SHP77 (cell line): Measurements from ENCODE around the gene GNB1L.

Source experiments
- DNase-seq, 2 experiments: peaks; one replicate each; lab custom pipeline; 2025; lab: John Stamatoyannopoulos, UW

Gene GNB1L

GRCh38 chr22:19775496-19776325, 79.0 kb downstream of the GNB1L start:
- DNase-seq: no peak

DNA sequence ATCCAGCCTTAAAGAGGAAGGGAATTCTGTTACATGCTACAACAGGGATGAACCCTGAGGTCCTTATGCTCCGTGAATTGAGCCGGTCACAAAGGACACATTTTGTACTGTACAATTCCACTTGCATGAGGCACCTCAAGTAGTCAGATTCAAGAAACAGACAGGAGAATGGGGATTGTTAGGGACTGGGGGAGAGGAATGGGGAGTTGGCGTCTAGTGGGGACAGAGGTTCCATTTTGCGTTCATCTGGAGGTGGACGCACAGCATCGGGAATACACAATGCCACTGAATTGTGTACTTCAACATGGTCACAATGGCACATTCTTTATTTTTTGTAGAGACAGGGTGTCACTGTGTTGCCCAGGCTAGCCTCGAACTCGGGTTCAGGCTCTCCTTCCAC, 80.0 kb downstream of the GNB1L start:
- DNase-seq: no peak

- no peak for DNase-seq
Observed at GRCh38 chr22:19773470-19774040, 81.1 kb downstream of the GNB1L start.

GRCh38 chr22:19772673-19773469, 81.8 kb downstream of the GNB1L start:
- no peak for DNase-seq

- no peak for DNase-seq
Observed at GRCh38 chr22:19772422-19772672, 82.3 kb downstream of the GNB1L start.

GRCh38 chr22:19770349-19771220, 84.1 kb downstream of the GNB1L start:
- no peak for DNase-seq

DNA sequence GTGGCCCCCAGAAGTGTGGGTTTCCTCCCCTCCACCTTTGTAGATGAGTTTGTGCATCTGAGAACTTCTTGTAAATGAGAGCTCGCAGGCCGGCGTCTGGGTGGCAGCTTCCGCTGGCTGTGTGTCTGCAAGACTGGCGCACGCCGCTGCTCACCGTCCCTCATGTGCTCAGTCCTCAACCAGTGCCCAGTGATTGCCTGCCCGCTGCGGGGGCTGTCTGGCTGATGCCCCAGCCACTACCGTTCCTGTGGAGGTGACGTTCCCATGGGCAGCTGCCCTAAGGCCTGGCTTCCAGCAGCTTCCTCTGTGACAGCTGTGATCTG, 85.3 kb downstream of the GNB1L start:
- no peak for DNase-seq

DNA sequence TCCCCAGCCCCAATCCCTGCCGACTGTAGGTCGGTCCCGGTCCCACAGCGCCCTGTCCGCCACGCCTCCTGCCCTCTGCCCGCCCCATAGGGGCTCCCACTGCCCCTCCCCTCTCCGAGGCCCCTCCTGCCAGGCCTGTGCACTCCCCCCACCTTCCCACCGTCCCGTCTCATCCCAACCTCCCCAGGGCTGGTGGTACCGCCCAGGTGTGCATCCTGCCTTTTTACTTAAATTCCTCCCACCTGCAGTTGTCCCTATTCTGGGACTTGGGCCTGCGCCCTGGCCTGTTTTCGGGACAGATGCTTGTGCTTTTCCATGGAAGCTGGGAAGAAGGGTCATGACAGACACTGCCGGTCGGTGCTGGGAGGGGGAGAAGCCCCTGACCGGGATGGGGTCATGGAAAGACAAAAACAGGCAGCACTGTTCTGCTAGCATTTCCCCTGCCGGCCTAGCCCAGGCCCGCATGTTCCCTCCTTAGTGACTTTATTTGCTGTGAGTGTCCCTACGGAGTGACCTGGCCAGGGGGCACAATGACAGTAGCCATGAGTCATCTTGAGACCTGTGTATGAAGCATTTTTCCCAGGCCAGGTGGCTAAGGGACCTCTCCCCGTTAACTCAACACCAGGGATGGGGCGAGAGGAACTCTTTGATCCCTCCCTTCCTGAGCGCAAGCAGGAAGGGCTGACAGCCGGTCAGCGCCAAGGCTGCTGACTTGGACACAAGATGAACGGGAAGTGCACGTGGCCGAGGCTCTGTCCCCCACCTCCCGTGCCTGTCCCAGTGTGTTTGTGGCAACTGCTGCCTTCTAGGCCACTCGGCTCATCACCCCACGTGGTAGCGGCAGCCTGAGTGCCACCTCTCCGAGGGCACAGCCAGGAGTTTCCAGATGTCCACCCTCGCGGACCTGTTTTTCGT, 87.0 kb downstream of the GNB1L start:
- DNase-seq: no peak

- no peak for DNase-seq
Observed at GRCh38 chr22:19766511-19767426, 87.9 kb downstream of the GNB1L start.

DNA sequence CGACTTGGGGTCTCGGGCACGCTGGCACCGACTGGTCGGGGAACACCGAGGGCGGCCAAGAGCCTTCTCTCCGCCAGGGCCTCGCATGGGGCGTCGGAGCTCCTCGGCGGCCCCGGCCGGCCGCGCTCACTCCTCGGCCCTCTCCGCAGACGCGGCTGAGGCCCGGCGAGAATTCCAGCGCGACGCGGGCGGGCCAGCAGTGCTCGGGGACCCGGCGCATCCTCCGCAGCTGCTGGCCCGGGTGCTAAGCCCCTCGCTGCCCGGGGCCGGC, 88.5 kb downstream of the GNB1L start:
- DNase-seq: no peak

- DNase-seq: no peak
Observed at GRCh38 chr22:19765477-19766239, 89.0 kb downstream of the GNB1L start.

DNA sequence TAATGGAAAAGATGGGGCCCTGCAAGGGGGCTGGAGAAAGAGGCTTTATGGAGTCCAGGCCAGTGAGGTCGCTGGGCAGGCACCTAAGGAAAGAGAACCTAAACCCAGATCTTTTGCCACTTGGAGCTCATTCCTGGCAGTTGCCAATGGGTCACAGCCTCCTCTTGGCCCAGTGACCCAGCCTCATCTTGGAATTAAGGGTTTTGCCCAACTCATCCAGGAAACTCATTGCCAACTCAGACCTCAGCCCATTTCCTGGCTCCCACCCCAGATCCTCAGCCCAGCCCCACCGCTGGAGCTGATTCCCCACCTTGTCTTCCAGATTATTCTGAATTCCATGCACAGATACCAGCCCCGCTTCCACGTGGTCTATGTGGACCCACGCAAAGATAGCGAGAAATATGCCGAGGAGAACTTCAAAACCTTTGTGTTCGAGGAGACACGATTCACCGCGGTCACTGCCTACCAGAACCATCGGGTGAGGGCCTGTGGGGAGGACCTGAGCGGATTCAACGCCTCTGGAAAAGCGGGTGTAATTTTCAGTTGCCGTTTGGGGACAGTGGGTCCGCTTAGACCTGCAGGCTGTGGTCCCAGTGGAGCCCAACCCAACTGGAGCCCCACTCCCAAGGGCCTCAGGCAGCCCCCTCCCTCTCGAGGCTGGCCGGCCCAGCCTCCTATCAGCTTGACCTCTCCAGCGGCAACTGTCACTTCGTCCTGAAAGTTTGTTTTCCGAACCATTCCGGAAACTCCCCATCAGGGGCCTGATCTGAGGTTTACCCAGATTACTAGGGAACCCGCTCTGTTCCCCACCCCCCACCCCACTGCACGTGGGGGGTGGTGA, 89.8 kb downstream of the GNB1L start:
- no peak for DNase-seq

- no peak for DNase-seq
Observed at GRCh38 chr22:19764299-19764593, 90.4 kb downstream of the GNB1L start.

GRCh38 chr22:19763458-19764298, 91.0 kb downstream of the GNB1L start:
- no peak for DNase-seq

GRCh38 chr22:19762568-19763457, 91.9 kb downstream of the GNB1L start:
- DNase-seq: no peak

DNA sequence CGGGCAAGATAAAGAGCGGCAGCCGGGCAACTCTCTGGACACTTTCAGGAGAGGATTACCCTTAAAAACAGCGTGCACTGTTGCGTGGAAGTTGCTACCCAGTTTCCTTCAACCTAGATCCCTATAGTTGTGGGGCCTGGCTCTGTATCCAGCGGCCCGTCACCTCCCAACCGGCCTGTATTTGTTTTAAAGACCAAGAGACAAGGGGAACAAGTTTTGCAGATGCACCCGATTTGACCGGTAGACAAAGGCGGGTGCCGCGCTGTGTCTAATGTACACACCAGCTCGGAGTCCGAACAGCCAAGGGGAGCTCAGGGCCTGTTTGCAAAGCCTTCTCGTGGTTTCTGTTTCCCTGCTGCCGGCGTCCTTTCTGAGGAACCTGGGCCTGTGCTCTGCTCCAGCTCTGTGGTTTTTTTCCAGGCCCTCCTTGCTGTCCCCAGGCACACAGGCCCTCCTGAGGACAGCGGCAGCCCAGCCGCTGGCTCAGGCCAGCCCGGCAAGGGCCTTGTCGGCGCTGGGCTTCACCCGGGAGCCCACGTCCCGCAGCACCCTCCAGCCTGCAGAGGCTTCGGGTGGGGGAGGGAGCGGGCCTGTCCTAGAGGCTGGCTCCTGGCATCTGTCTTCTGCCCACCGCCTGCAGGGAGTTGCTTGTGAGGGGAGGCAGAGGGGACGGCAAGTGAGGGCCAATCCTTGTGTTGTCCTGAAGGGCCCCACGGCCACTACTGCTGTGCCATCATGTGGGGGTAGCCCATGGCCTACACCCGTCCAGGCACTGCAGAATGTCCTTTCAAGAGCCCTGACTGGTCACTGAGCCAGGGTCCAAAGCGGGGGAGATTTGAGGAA, 92.7 kb downstream of the GNB1L start:
- no peak for DNase-seq
